ENCODE results near the gene LDB2. TPM values are rescaled to one million over a fixed set of nuclear protein-coding genes. Genes with fewer than 3 reads are reported as not detected.

The LDB2 gene
- total RNA-seq, 4 donors from 2014 or later: 26.4 to 62.7 (median 40.7) TPM

- WGBS, 2 donors: 95 to 98% methylated on average over 2 of the region's 2 CpGs
- Histone ChIP-seq H3K4me3 (no peak overlapping the region), H3K9me3 (peaks cover 0 to 21% (median 2%) of the 10 kb centered on the region in 4 donors), H3K36me3 (peaks cover 0 to 40% (median 0%) of the 10 kb centered on the region in 3 donors), H3K27ac (no peak overlapping the region), H3K27me3 (no peaks in the 10 kb centered on the region), H3K4me1 (no peaks in the 10 kb centered on the region)
- no peak for DNase-seq (ENCODE audit: low spot score in 2 of 2)
- no peak for TF ChIP-seq CTCF (IDR thresholded peaks at IDR 0.05)
- TF ChIP-seq EP300 (IDR thresholded peaks at IDR 0.05): no peak
- TF ChIP-seq POLR2A (IDR thresholded peaks at IDR 0.05): no peak
Observed at GRCh38 chr4:16505267-16505666, 393.2 kb downstream of the LDB2 start.

GRCh38 chr4:16503421-16504100 lies 394.9 kb downstream of the LDB2 start:
- WGBS, 2 donors: 88 to 94% methylated on average over 4 of the region's 4 CpGs
- TF ChIP-seq EP300 (IDR thresholded peaks at IDR 0.05): no peak
- TF ChIP-seq POLR2A (IDR thresholded peaks at IDR 0.05): no peak
- TF ChIP-seq CTCF (IDR thresholded peaks at IDR 0.05): no peak
- DNase-seq (ENCODE audit: low spot score in 2 of 2): no peak
- no peaks in the 10 kb centered on the region for H3K4me1 ChIP-seq
- H3K27me3 ChIP-seq: no peaks in the 10 kb centered on the region
- no peak overlapping the region for H3K4me3 ChIP-seq
- no peak overlapping the region for H3K27ac ChIP-seq
- H3K36me3 ChIP-seq: peaks cover 0 to 31% (median 0%) of the 10 kb centered on the region in 3 donors
- peaks cover 0 to 11% (median 0%) of the 10 kb centered on the region in 4 donors for H3K9me3 ChIP-seq

- peaks cover 0 to 21% (median 0%) of the 10 kb centered on the region in 3 donors for H3K36me3 ChIP-seq
- no peaks in the 10 kb centered on the region for H3K27me3 ChIP-seq
- DNase-seq (ENCODE audit: low spot score in 2 of 2): no peak
- H3K4me1 ChIP-seq: no peaks in the 10 kb centered on the region
- H3K9me3 ChIP-seq: peaks cover 0 to 11% (median 0%) of the 10 kb centered on the region in 4 donors
- H3K27ac ChIP-seq: no peak overlapping the region
- no peak for TF ChIP-seq POLR2A (IDR thresholded peaks at IDR 0.05)
- no peak for TF ChIP-seq EP300 (IDR thresholded peaks at IDR 0.05)
- TF ChIP-seq CTCF (IDR thresholded peaks at IDR 0.05): no peak
- no peak overlapping the region for H3K4me3 ChIP-seq
Observed at GRCh38 chr4:16498978-16499377, 399.5 kb downstream of the LDB2 start.

GRCh38 chr4:16496501-16496900 lies 401.9 kb downstream of the LDB2 start:
- H3K27me3 ChIP-seq: no peaks in the 10 kb centered on the region
- WGBS, 2 donors: 54 to 73% methylated on average over 3 of the region's 3 CpGs
- no peak for TF ChIP-seq EP300 (IDR thresholded peaks at IDR 0.05)
- no peak for TF ChIP-seq POLR2A (IDR thresholded peaks at IDR 0.05)
- no peak for TF ChIP-seq CTCF (IDR thresholded peaks at IDR 0.05)
- H3K4me1 ChIP-seq: no peaks in the 10 kb centered on the region
- H3K9me3 ChIP-seq: peaks cover 0 to 9% (median 0%) of the 10 kb centered on the region in 4 donors
- no peak for DNase-seq (ENCODE audit: low spot score in 2 of 2)
- H3K4me3 ChIP-seq: no peak overlapping the region
- no peak overlapping the region for H3K27ac ChIP-seq
- peaks cover 0 to 9% (median 0%) of the 10 kb centered on the region in 3 donors for H3K36me3 ChIP-seq

- Histone ChIP-seq H3K27ac (no peak overlapping the region), H3K4me1 (no peaks in the 10 kb centered on the region), H3K27me3 (no peaks in the 10 kb centered on the region), H3K9me3 (no peaks in the 10 kb centered on the region), H3K36me3 (no peaks in the 10 kb centered on the region), H3K4me3 (no peak overlapping the region)
- WGBS, 2 donors: 86 to 90% methylated on average over 4 of the region's 4 CpGs
- TF ChIP-seq POLR2A (IDR thresholded peaks at IDR 0.05) (no peak), EP300 (IDR thresholded peaks at IDR 0.05) (no peak), CTCF (IDR thresholded peaks at IDR 0.05) (no peak)
- no peak for DNase-seq (ENCODE audit: low spot score in 2 of 2)
Observed at GRCh38 chr4:16492872-16493271, 405.6 kb downstream of the LDB2 start.

Data from tibial nerve (tissue), 4 donors.